NCI-H510A treated with DMSO at 0.1 percent for 48 hours (cell line): ENCODE results near the gene USP32.
"Not testable (repeated sequence)": the region's sequence is repeated elsewhere in the genome, so short reads cannot be mapped to it uniquely, and the experiment has no call there.

ENCODE experiments used
- DNase-seq: peaks from one replicate; lab custom pipeline; 2025; lab: John Stamatoyannopoulos, UW

USP32 gene

GRCh38 chr17:60330731-60331130 is 61.2 kb downstream of the USP32 start:
- no peak for DNase-seq

GRCh38 chr17:60328679-60329078 is 63.3 kb downstream of the USP32 start:
- DNase-seq, result peak; percentile 87

- no peak for DNase-seq
These were observed 64.0 kb downstream of the USP32 start for GRCh38 chr17:60327901-60328273.

- DNase-seq, result peak; percentile 88
These were observed 64.6 kb downstream of the USP32 start for GRCh38 chr17:60327134-60327900.

- DNase-seq, result peak; percentile 80
These were observed 65.2 kb downstream of the USP32 start for GRCh38 chr17:60326702-60327101.

GRCh38 chr17:60325730-60326524 is 66.0 kb downstream of the USP32 start:
- no peak for DNase-seq

GRCh38 chr17:60323754-60324153 is 68.2 kb downstream of the USP32 start:
- DNase-seq, result no peak

- DNase-seq, result no peak
These were observed 69.9 kb downstream of the USP32 start for GRCh38 chr17:60322056-60322387.

- DNase-seq, result no peak
These were observed 70.4 kb downstream of the USP32 start for GRCh38 chr17:60321336-60322055.

- DNase-seq, result no peak
These were observed 73.1 kb downstream of the USP32 start for GRCh38 chr17:60318830-60319229.

- no peak for DNase-seq
These were observed 73.6 kb downstream of the USP32 start for GRCh38 chr17:60318326-60318725.

- DNase-seq, result no peak
These were observed 76.3 kb downstream of the USP32 start for GRCh38 chr17:60315650-60316049.

- not testable (repeated sequence) for DNase-seq
These were observed 77.0 kb downstream of the USP32 start for GRCh38 chr17:60314900-60315299.

GRCh38 chr17:60314423-60314822 is 77.5 kb downstream of the USP32 start:
- no peak for DNase-seq

- DNase-seq, result no peak
These were observed 80.0 kb downstream of the USP32 start for GRCh38 chr17:60311936-60312335.

- no peak for DNase-seq
These were observed 80.7 kb downstream of the USP32 start for GRCh38 chr17:60311186-60311585.

GRCh38 chr17:60305141-60305540 is 86.8 kb downstream of the USP32 start:
- DNase-seq, result no peak

GRCh38 chr17:60304502-60304901 is 87.4 kb downstream of the USP32 start:
- DNase-seq, result no peak

GRCh38 chr17:60303406-60304099 is 88.4 kb downstream of the USP32 start:
- no peak for DNase-seq

- DNase-seq, result no peak
These were observed 90.3 kb downstream of the USP32 start for GRCh38 chr17:60301649-60302048.

- no peak for DNase-seq
These were observed 91.0 kb downstream of the USP32 start for GRCh38 chr17:60300949-60301348.

- DNase-seq, result no peak
These were observed 91.9 kb downstream of the USP32 start for GRCh38 chr17:60300011-60300410.
